ENCODE results near the gene LENG1.

DNA sequence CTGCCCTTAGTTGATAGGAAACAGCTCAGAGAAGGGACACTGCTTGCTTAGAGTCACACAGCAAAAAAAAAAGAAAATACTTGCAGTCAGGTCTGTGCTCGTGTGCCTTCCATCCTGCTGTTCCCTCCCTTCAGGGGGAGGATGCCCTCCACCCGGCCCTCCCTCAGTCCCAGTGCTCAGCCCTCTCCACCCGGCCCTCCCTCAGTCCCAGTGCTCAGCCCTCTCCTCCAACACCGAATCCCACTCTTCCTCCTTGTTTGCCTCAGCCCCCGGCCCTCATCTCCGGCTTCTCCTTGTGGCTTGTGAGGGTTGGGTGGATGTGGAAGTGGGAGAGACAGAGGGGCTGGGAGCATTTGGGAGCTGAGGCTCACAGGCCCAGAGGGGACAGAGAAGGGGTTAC is 49.9 kb downstream of the LENG1 start:
- TF ChIP-seq, protein P1, sequence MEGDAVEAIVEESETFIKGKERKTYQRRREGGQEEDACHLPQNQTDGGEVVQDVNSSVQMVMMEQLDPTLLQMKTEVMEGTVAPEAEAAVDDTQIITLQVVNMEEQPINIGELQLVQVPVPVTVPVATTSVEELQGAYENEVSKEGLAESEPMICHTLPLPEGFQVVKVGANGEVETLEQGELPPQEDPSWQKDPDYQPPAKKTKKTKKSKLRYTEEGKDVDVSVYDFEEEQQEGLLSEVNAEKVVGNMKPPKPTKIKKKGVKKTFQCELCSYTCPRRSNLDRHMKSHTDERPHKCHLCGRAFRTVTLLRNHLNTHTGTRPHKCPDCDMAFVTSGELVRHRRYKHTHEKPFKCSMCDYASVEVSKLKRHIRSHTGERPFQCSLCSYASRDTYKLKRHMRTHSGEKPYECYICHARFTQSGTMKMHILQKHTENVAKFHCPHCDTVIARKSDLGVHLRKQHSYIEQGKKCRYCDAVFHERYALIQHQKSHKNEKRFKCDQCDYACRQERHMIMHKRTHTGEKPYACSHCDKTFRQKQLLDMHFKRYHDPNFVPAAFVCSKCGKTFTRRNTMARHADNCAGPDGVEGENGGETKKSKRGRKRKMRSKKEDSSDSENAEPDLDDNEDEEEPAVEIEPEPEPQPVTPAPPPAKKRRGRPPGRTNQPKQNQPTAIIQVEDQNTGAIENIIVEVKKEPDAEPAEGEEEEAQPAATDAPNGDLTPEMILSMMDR (IDR thresholded peaks at IDR 0.05) = no peak
- TF ChIP-seq POLR2A (IDR thresholded peaks at IDR 0.05) = no peak
